SK-N-DZ (cell line): Measurements from ENCODE around the gene PSORS1C2.

Experiments
- DNase-seq: peaks from one replicate; pipeline ENCODE4 v3.0.0-alpha.2; 2015; ENCODE audit warnings: low spot score
- small RNA-seq, 2 experiments: library from RNA; depleted of rRNA; stranded (forward); fragments of <200 nt; gene quantifications; one replicate each; pipeline ENCODE3, GENCODE V24; 2014

Gene PSORS1C2

DNA sequence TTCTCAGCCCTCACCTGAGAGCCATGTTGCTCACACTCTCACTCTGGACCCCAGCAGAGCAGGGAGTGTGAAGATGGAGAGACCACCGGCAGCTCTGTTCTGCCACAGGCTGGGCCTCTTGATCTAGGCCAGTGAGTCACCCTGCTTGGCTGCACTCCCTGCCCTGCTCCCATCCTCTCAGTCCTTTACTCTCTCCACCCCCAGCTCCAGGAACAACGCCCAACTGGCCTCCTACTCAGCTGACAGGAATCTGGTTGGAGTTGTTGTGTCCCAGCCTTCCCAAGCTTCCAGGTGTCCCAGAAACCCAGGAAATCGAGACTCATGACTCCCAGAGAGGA, 24.4 kb downstream of the PSORS1C2 start, which contains the start of gene PSORS1C1:
PSORS1C1 (plus strand) TSS at position 260 of the 338 bp plus-strand sequence. CDS start 14,833 bp downstream, outside the sequence.
- no peak for DNase-seq

GRCh38 chr6:31113861-31114540, 24.9 kb downstream of the PSORS1C2 start:
- DNase-seq, result no peak

DNA sequence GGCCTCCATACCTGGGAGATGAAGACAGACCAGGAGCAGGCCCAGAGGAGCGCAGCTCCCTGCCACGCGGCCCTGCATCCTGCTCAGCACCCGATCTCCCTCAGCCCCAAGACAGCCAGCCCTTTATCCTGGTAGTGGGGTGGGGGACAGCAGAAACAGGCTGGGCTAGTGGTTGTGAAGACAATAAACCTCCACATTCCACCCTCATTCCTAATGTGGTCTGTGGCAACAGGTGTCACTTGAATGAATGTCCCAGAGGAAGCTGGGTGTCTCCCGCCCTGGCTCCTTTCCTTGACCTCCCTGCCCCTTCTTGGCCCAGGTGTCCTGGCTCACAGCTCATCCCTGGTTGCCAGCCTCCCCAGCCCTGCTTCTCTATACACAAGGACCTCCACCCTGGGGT, 26.4 kb downstream of the PSORS1C2 start, which contains the start of gene C6orf15:
C6orf15 (minus strand) TSS at position 98 of the 400 bp plus-strand sequence; CDS start at position 78, 20 bp downstream.
- no peak for DNase-seq

- DNase-seq, result no peak
Observed at GRCh38 chr6:31111712-31112111, 27.2 kb downstream of the PSORS1C2 start.

DNA sequence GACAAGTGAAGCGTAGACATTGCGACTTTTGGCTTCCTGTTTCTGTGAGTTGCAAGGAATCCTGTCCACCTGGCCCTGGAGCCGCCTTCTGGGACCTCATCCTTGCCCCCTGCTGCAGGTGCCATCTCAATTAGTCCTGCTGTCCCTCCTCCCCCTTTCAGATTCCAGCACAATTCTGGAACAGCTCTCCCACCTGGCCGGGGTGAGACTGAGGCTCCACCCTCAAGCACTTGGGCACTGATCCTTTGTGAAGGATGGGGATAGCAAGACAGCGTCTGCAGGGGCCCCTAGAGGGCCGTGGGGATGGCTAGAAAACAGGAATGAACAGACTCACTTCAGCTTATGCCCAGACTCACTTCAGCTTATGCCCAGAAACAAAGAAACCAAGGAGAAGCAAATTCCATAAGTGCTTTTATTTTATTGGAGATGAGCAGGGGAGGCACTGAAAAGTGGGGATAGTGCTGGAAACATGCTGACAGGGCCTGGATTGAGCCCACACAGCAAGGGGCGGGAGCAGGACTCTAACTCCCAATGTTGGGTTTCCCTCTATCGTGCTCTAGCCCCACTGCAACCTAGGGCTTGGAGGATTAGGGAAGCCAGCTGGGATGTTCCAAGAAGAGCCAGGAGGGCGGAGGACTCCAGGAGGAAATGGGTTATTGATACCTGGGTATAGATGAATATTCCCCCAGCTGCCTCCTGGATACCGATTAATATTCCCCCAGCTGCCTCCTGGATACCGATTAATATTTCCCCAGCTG, 27.9 kb downstream of the PSORS1C2 start:
- no peak for DNase-seq

GRCh38 chr6:31107052-31107451, 31.8 kb downstream of the PSORS1C2 start:
- DNase-seq, result no peak

- DNase-seq, result no peak
Observed at GRCh38 chr6:31103136-31103535, 35.7 kb downstream of the PSORS1C2 start.

GRCh38 chr6:31098449-31098938, 40.4 kb downstream of the PSORS1C2 start:
- no peak for DNase-seq

DNA sequence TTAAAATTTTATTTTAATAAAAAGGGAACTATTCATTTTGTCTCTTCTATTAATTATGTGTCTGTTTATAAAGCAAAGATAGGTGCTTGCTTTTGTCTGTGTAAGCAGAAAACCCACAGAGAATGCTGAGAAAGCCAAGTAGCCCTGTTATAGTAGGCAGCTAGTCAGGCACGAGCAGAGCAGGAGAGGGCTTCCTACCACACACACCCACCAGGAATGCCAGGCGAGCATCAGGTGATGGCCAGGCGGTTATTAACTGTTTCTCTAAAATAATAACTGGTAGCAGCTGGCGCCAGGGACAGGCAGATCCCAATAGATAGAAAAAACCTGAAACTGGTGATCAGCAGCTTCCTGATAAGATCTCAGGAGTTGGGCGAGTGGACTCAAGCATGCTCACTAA, 42.2 kb downstream of the PSORS1C2 start:
- no peak for DNase-seq

DNA sequence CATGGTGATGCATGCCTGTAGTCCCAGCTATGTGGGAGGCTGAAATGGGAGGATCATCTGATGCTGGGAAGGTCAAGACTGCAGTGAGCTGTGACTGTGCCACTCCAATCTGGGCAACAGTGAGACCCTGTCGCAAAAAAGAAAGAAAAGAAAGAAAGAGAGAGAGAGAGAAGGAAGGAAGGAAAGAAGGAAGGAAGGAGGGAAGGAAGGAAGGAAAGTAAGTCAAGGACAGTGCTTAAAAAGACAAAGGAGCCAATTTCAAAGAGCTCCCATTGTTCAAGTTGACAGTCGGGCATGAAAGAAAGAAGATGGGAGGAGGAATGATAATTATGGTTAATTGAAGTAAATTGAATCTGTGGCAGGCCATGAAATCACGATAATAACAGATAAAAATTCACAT, 42.7 kb downstream of the PSORS1C2 start:
- no peak for DNase-seq

DNA sequence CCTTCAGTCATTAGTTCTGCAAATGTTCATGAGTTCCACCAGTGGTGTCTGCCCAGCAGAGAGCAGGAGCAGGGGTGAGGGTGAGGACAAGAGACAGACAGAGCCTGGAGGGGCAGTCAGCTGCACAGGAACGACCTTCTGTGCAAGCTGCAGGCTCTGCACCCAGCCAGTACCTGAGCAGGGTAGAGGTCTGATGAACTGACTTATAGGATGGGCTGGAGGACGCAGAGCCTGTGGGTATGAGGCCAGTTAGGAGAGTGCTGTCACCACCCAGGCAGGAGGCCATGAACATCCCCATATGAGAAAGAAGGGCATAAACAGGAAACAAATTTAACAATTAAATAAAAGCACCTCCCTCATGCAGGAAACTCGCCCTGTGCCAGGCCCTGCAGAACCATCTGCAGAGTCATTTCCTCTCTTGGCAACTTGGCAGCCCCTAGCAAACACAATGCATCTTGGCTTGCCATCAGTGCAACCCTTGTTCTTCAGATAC, 44.4 kb downstream of the PSORS1C2 start:
- no peak for DNase-seq

- DNase-seq, result no peak
Observed at GRCh38 chr6:31092769-31093505, 45.9 kb downstream of the PSORS1C2 start.

GRCh38 chr6:31092238-31092637, 46.6 kb downstream of the PSORS1C2 start:
- no peak for DNase-seq

DNA sequence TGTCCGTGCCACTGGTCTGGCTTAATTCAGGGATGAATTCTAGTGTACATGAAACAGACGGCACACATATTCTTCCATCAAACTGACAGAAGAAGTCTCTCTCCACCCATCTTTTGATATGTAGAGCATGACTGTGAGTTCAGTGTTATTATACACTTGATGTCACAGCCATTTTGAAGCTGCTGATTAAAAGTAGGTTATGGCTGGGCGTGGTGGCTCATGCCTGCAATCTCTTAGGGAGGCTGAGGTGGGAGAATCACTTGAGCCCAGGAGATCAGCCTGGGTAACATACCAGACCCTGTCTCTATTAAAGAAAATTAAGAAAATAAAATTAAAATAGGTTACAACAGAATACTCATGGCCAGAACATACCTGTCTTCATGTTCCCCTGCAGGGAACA, 47.2 kb downstream of the PSORS1C2 start:
- no peak for DNase-seq

DNA sequence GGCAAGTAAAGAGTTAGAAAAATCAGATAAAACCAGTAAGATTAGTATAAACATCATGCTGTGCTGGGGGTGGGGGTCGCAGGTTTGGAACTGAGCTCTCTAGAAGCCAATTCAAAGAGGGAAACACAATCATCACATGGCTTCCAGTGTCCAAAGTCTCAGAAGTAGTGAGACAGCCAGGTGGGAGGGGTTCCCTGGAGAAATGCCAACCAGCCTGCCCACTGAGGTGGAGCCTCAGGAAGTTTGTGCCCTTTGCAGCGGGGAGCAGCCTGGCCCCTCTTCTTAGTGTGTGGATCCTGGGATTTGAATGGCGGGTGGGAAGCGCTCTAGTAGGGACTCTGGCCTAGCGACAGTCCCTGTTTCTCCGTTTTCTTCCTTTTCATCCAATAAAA, 47.9 kb downstream of the PSORS1C2 start:
- DNase-seq, result no peak

DNA sequence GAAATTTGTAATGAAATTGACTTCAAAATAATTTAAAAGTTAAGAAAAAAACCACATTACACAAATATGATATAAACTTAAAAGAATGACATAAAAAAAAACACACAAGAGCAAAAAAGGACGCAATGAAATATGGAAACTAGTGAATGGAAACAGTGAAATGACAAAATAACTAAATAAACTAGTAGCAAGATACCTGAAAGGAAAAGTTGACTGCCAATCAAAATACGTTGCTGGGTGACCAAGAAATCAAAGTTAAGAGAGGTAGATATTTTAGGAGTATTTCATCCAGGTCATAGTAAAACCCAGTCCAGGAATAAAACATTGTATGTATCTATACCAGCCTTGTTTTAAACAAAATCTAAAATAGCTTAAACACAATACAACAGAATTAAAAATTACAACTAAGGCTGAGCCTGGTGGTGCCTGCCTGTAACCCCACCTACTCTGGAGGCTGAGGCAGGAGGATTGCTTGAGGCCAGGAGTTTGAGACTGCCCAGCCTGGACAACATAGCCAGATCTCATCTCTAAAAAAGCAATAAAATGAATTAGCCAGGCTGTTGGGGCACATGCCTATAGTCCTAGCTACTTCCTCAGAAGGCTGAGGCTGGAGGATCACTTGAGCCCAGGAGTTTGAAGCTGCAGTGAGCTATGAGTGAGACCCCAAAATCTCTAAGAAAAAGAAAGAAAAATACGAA, 48.4 kb downstream of the PSORS1C2 start:
- DNase-seq, result no peak

Small RNA genes within 50 kb of the gene (small RNA-seq; reads per million reads assigned to genes)
- 0 reads per million in 2 experiments for gene POLR2LP1
